ENCODE data around the gene GNPDA1. TPM values are rescaled to one million over a fixed set of nuclear protein-coding genes. Genes with fewer than 3 reads are reported as not detected.

GNPDA1 gene
- total RNA-seq, 3 donors from 2014 or later: 32.6 to 46.4 (median 38.3) TPM

DNA sequence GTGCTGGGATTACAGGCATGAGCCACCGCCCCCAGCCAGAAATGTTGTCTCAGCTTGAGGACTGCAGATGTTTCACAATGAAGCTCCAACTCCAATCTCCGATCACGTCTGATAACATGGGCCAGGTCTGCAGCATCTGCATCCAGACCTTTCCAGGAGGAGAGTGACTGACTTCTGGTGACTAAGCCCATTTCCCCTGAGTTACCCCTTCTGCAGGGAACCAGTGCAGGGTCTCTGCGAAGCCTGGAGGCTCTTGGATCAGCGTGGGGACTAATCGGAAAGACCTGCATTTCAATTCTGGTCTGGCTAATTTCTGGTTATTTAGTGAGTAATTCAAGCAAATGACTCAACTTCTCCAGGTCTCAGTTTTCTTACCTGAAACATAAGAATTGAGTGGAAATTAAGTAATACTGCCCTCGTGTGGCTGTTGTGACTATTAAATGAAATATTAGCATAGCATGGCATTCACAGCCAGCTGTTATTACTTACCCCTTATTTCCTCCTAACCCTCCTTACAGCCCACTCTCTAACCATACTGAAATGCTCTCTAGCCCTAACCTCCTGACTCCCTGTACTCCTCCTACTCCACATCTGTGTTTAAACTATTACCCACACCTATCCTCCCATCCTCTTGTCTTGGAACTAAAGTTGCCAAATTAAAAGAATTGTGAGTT, 2.2 kb upstream of the GNPDA1 start:
- peak overlapping the region; percentile 49 to 92 for H3K27ac ChIP-seq
- intact Hi-C loops (cut with DNase I; ENCODE audit: low total_unique reads): no loop called here
- TF ChIP-seq CTCF (IDR thresholded peaks at IDR 0.05) (peak in 2 of 3 donors; percentile 36 to 50), POLR2AphosphoS5 (IDR thresholded peaks at IDR 0.05) (no peak)
- H3K4me3 ChIP-seq: no peak overlapping the region
- H3K9me3 ChIP-seq: no peaks in the 10 kb centered on the region
- H3K36me3 ChIP-seq: no peaks in the 10 kb centered on the region
- H3K4me1 ChIP-seq: peaks cover 0 to 4% of the 10 kb centered on the region in 2 donors
- no peak for DNase-seq (ENCODE audit: low spot score in 2 of 2)
- H3K27me3 ChIP-seq: no peaks in the 10 kb centered on the region

- peaks cover 0 to 4% of the 10 kb centered on the region in 2 donors for H3K4me1 ChIP-seq
- no peak for DNase-seq (ENCODE audit: low spot score in 2 of 2)
- no peak for TF ChIP-seq CTCF (IDR thresholded peaks at IDR 0.05)
- no peak for TF ChIP-seq POLR2AphosphoS5 (IDR thresholded peaks at IDR 0.05)
- TF ChIP-seq POLR2A (IDR thresholded peaks at IDR 0.05): no peak
- H3K36me3 ChIP-seq: no peaks in the 10 kb centered on the region
- no peak overlapping the region for H3K4me3 ChIP-seq
- peak overlapping the region; percentile 92 to 94 for H3K27ac ChIP-seq
- H3K27me3 ChIP-seq: no peaks in the 10 kb centered on the region
- intact Hi-C loops (cut with DNase I; ENCODE audit: low total_unique reads): no loop called here
- no peaks in the 10 kb centered on the region for H3K9me3 ChIP-seq
Measured at GRCh38 chr5:142013734-142014521, 1.1 kb upstream of the GNPDA1 start.

DNA sequence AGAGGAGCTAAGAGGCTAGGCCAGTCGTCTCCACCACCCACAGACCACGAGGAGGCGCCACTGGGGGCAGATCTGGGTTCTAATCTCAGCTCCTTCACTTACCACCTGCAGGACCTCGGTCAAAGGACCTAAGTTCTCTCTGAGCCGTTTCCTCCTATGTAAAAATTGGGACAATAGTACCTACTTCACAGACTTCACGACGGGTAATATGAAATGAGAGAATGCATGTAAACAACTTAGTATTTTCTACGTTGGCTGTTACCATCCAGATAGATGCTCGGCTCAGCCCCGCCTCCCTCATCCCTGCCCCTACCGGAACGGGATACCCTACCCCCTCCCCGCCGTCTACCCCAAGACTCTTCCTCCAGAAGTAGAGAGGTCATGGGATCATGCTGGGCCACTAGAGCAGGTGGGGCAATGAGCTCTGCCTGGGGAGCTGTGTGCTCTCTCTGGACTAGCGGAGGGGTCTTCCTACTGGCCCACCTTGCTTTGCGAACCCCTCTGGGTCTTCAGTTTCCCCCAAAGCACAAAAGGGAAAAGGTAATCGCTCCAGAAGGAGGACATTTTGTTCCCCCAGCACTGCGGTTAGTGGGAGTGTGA, 541 bp downstream of the GNPDA1 start:
- no peaks in the 10 kb centered on the region for H3K9me3 ChIP-seq
- peaks cover 0 to 4% of the 10 kb centered on the region in 2 donors for H3K4me1 ChIP-seq
- H3K27me3 ChIP-seq: no peaks in the 10 kb centered on the region
- peak overlapping the region; percentile 67 to 85 (median 77) for H3K4me3 ChIP-seq
- no peaks in the 10 kb centered on the region for H3K36me3 ChIP-seq
- TF ChIP-seq POLR2AphosphoS5 (IDR thresholded peaks at IDR 0.05) (no peak), POLR2A (IDR thresholded peaks at IDR 0.05) (no peak), CTCF (IDR thresholded peaks at IDR 0.05) (no peak)
- DNase-seq (ENCODE audit: low spot score in 2 of 2): no peak
- intact Hi-C loops (cut with DNase I; ENCODE audit: low total_unique reads): no loop called here
- peak overlapping the region; percentile 92 to 94 for H3K27ac ChIP-seq

GRCh38 chr5:142011572-142012185, 1.1 kb downstream of the GNPDA1 start:
- no peak for TF ChIP-seq CTCF (IDR thresholded peaks at IDR 0.05)
- TF ChIP-seq POLR2A (IDR thresholded peaks at IDR 0.05): no peak
- Histone ChIP-seq H3K27me3 (no peaks in the 10 kb centered on the region), H3K9me3 (no peaks in the 10 kb centered on the region), H3K4me3 (peak overlapping the region; percentile 67 to 85 (median 77)), H3K36me3 (no peaks in the 10 kb centered on the region), H3K4me1 (peaks cover 0 to 4% of the 10 kb centered on the region in 2 donors), H3K27ac (peak overlapping the region; percentile 92 to 94)
- DNase-seq (ENCODE audit: low spot score in 2 of 2): no peak
- intact Hi-C loops (cut with DNase I; ENCODE audit: low total_unique reads): no loop called here
